T47D (cell line): ENCODE results near the gene TCF4.
"Not testable (repeated sequence)": the region's sequence is repeated elsewhere in the genome, so short reads cannot be mapped to it uniquely, and the experiment has no call there.

ENCODE experiments used
- DNase-seq, 2 experiments: peaks; one replicate each; pipeline versions ENCODE4 v3.0.0 to v3.0.0-alpha.2; 2011 to 2012; ENCODE audit warnings: low read depth in 1 of 2, low spot score in 1 of 2
- JUND ChIP-seq: IDR thresholded peaks from 2 replicates; pipeline ENCODE4 v1.6.1; 2012; ENCODE audit warnings: low read depth
- in situ Hi-C: cut with HindIII; loops from 2 replicates; pipeline ENCODE4 v1.10.0; 2016; ENCODE audit warnings: low sequenced_read_pairs, low pct_unique_long_range_greater_than_20kb

Gene TCF4

DNA sequence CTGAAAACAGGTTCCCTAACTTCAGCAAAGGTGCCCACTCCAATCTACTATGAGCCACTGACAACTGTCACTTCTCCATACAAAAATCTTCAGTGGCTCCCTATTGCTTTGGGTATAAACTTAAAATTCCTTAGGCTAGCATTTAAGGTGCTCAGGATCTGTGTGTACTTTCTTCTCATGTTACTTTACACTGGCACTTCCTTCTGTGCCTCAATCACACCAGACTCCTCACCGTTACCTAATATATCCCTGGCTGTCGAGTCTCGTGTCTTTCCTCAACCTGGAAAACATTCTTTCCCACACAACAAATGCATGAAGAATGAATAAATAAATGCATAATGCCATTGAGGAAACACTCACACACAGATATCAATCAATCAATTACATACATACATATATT is 101.1 kb downstream of the TCF4 start:
- no peak for TF ChIP-seq JUND

DNA sequence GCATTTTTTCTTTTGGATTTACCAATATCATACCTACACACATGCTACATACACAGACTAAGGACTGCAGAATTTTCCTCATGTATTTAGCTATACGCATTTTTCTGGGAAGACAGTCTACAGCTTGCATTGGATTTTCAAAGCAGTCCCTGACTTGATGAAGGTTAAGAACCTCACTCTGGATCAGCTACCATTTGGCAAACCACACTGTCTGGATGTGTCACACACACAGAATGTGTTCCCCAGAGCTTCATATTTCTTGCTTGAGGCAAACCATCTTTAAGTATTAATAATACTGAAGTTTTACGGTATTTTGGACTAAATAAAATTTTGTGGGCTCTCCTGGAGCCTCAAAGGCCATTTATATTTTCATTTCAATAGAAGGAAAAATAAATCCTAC is 102.3 kb downstream of the TCF4 start:
- in situ Hi-C loops: no loop called here
- TF ChIP-seq JUND: no peak
- DNase-seq: no peak

More for the DNA sequence above, 101.1 kb downstream of the TCF4 start:
- in situ Hi-C loops: no loop called here
- no peak for DNase-seq

DNA sequence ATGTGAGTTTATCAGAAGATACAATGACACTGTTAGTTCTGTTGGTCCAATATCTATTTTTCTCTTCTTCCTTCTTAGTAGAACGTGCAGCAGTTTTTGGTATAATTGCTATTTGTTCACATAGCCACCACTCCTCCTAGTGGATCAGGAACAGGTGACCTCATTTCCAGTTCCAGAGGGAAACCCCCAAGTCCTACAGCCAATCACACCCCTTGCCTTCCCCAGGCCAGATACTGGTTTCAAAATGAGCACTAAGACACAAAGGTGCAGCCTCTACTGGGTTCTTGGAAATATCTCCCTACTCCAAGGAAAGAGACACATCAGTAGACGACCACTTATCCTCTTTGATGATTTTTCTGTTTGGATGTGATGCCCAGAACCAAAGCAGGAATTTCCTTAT is 103.2 kb downstream of the TCF4 start:
- DNase-seq: no peak
- in situ Hi-C loops: no loop called here
- no peak for TF ChIP-seq JUND

DNA sequence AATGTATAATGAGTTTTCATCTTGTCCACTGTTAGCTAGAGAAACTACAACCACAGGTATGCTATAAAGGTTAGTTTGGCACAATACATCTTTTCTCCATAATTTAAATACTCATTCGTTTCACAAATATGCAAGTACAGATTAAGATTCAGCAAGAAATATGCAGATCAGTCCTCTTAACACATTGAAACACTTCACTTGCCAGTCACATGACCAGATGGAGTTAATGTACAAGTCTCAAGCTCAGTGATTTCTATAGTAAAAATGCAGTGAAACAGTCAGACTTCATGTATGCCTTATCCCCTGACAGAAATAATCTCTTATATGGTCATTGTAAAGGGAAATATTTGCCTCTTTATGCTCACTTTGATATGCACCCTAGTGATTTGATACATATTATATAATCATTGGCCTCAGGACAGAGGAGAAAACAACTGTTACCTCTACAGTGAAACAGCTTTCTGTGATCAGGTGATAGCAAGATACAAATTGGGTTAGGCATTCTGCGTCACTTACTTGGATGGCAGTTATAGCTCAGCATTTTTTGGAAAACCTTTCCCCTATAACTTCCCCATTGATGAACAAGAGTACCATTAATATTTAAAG is 104.6 kb downstream of the TCF4 start:
- in situ Hi-C loops: no loop called here
- no peak for DNase-seq
- TF ChIP-seq JUND: no peak

DNA sequence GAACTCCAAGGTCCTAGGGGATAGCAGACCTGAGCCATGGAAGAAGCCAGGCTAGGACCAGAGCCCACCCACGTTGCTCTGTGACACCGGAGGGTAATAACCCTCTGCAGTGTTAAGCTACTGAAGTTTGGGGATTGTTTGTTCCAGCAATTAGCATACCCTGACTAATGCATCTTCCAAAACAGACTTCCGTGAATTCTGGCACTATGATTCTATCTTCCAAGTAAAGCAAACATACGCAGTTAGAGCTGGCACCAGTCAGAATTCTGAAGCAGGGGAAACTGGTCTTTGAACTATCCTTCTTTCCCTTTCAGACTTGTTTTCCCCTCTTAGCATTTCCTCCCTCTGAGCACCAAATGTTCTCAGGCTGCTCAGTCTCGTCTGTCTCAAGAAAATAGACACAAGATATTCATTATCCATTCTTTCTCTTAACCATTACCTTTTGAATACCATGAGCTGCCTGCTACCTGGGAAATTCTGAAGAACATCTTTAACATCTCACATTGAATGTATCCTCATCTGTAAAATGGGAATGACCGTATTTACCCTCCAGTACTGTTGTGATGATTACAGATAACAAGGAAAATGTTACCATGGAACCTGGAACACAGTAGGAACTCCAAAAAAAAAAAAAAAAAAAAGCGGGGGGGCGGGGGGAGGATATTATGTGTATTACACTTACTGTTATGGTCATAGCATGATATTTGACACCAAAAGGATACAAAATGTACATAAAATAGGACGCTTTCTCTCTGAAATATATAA is 108.2 kb downstream of the TCF4 start:
- no peak for TF ChIP-seq JUND
- in situ Hi-C loops: no loop called here

DNA sequence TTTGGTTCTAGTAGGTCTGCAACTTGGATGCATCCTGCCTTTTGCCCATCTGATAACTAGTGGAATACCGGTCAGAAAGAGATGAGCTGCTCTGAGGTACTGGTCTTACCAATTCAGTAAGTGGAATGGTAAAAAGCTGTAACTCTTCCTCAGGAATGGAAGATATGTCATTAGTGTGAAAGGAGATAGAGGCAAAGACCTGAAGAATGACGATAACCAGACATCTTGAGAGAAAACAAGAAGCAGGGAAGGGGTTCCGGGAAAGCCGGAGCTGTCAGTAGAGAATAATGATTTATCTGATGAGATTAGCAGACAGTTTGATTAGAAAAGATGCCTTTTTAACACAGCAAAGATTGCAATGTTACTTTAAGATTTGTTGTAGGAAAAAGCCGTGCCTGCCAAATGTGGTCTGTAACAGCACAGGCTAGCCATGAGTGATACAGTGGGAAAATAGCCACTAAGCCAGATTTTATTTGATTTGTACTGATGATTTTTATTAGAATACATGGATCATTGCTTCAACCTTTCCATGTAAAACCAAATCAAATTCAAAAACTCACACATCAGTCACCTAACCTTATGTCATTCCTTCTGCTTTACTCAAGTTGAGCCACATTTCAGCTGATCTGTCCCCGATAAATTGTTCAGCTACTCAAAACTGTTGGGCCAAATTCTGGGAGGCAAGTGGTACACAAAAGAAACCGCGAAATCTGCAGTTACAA is 110.0 kb downstream of the TCF4 start:
- TF ChIP-seq JUND: no peak
- DNase-seq: no peak
- in situ Hi-C loops: no loop called here

More for the DNA sequence above, 108.2 kb downstream of the TCF4 start:
- DNase-seq: peak in 1 of 2 experiments; percentile 19

DNA sequence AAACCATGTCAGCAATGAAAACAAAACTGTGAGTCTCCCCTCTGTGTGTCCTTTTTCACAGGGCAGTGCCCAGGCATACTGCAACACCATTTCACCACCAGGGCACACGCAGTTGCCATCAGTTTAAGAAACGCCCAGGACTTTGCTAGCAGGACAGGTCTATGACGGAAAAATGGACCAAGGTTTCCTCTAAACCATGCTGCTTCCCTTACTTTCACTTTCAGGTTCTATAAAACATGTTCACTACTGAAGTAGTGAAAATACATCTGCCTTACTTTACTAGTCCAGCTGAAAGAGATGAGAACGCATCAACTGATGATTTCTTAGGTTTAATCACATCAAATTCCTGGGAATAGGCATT is 110.5 kb downstream of the TCF4 start:
- TF ChIP-seq JUND: no peak
- in situ Hi-C loops: no loop called here
- DNase-seq: peak in 1 of 2 experiments; percentile 49

DNA sequence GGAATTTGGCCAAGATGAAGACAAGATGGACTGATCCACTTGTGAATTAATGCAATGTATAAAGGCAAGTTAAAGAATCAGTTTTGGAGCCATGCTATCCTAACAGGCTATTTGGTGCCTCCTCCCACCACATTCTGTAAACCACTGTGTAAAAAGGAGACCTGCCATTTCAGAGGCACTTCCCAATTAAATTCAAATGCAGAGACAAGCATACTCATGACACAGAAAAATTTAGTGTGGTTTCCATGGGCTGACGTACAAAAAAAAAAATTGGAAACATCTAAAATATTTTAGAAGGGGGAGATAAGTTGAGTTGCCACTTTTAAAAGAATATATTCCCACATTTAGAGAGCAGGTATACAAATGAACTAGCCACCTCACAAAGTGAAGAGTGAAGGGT is 112.1 kb downstream of the TCF4 start:
- in situ Hi-C loops: no loop called here
- TF ChIP-seq JUND: no peak

DNA sequence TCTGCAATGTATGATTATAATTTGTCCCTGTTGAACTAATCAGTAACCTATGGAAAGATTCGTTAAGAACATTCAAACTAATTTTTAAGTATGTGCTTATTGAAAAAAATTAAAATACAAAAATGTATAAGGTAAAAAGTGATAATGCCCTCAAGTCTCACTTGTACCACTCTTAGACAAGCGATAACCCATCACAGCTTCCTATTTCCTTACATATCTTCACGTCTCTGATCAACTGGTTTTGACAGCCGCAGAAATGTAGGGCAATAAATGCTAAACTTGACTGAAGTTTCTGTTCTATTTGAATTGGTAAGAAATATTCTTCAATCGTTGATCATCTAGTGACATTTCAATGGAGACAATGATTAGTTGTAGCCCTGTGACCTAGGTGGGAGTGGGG is 112.5 kb downstream of the TCF4 start:
- TF ChIP-seq JUND: no peak
- DNase-seq: no peak
- in situ Hi-C loops: no loop called here

More for the DNA sequence above, 112.1 kb downstream of the TCF4 start:
- DNase-seq: no peak

DNA sequence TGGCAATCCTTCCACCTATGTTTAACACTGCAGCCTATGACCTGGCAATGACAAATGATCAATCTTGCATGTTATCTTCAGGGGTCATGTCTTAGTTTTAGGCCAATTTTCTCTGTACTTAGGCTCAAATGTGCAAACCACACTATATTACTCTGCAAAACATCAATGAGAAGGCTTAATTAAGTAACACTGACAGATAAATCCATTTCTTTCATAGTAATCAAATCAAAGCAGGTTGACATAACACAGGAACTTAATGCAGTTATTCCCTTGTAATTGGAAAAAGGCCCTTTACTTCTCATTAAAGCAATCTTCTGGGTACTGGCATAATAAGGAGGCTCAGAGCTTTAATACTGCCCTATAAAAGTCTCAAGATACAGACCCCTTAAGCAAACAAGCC is 114.4 kb downstream of the TCF4 start:
- in situ Hi-C loops: no loop called here
- TF ChIP-seq JUND: no peak

DNA sequence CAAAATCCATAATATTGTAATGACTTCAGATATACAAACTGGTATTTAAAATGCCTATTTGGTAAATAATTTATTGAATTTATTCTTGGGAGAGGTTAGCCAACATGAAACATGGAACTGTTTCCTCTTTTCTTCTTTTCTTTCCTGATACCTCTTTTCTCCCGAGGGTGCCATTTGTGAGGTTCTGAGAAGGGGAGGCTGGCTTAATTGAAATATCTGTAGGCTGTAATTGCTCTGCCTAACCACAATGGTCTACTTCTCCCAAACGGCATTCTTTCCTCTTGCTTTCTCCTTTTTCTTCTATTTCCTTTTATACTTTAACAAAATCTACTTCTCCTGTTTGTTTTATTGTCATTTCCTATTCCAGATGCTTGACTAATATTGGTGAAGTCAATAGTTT is 114.9 kb downstream of the TCF4 start:
- TF ChIP-seq JUND: no peak
- in situ Hi-C loops: no loop called here
- no peak for DNase-seq

More for the DNA sequence above, 114.4 kb downstream of the TCF4 start:
- no peak for DNase-seq

DNA sequence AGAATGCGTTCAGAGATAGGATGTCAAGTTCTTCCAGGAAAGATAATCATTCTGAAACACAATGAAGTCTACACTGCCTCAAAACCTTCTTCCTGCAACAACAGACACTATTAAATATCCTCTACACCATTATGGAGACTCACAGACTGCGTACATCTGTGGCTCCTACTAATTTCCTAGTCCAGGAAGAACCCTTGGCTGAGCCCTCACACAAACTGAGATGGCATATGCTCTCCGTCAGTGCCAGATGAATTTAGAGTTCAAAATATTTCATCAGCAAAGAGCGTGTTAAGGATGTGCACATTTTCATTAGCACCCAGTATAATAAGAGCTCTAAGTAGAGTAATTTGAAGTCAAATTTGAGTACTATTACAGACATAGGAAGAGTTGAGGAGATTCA is 117.2 kb downstream of the TCF4 start:
- in situ Hi-C loops: no loop called here
- DNase-seq: no peak
- TF ChIP-seq JUND: no peak

DNA sequence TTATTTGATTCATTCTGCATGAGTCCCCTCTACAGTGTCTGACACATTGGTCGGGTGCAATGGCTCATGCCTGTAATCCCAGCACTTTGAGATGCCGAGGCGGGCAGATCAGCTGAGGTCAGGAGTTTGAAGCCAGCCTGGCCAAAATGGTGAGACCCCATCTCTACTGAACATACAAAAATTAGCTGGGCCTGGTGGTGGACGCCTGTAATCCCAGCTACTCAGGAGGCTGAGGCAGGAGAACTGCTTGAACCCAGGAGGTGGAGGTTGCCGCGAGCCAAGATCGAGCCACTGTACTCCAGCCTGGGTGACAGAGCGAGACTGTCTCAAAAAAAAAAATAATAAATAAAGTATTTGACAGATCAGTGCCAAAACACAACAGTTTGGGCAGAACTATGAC is 118.9 kb downstream of the TCF4 start:
- DNase-seq, in situ Hi-C loops: not testable (repeated sequence)

DNA sequence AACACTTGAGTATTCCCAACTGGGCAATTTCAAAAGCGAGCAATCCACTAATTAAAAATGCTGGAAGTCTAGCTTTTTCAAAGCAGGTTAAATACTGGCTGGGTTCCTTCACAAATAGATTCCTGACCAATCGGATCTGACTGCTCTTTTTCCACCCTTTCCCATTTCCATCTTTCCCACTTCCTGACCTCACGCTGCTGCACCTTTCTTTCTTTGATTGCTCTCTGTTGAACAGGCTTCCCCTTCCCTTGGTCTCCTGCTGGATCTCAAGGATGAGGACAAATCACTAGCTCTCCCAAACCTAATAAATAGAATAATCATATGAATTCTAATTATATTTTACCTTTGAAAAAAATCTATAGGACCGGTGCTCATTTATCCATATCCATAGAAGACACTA is 121.2 kb downstream of the TCF4 start:
- no peak for TF ChIP-seq JUND
- in situ Hi-C loops: no loop called here
- DNase-seq: no peak
